ENCODE measurements around the gene DENND1A. TPM values are rescaled to one million over a fixed set of nuclear protein-coding genes. Genes with fewer than 3 reads are reported as not detected.

Gene DENND1A
- total and polyA plus RNA-seq, 2 donors from 2014 or later, result 16.3 to 19.6 TPM

GRCh38 chr9:123418052-123418430 is 511.9 kb downstream of the DENND1A start:
- DNase-seq (peak in 1 of 5 donors; percentile 13), FAIRE-seq (no peak)
- no peak for TF ChIP-seq CTCF (IDR thresholded peaks at IDR 0.05; ENCODE audit: borderline replicate concordance, extremely low read depth, insufficient read depth)
- Histone ChIP-seq H3K9ac (ENCODE audit: low read length in 3 of 3) (no peak overlapping the region), H3K27ac (ENCODE audit: low read depth in 2 of 2, low read length in 2 of 2) (no peak overlapping the region), H3K36me3 (ENCODE audit: control insufficient read depth in 2 of 3, insufficient read depth in 3 of 3, low read length in 3 of 3) (peaks cover 0 to 10% (median 5%) of the 10 kb centered on the region in 3 donors), H3K4me3 (ENCODE audit: low read length in 3 of 3) (no peak overlapping the region), H3K4me1 (ENCODE audit: control insufficient read depth in 2 of 3, insufficient read depth in 2 of 3, low read depth in 1 of 3, low read length in 3 of 3) (peaks cover 0 to 2% (median 0%) of the 10 kb centered on the region in 3 donors), H3K27me3 (ENCODE audit: control insufficient read depth, insufficient read depth, low read length) (no peaks in the 10 kb centered on the region), H3K9me3 (ENCODE audit: control insufficient read depth in 2 of 3, insufficient read depth in 1 of 3, low read length in 3 of 3) (no peaks in the 10 kb centered on the region)
- intact Hi-C loops (cut with DNase I), result no loop called here

GRCh38 chr9:123417289-123418051 is 512.5 kb downstream of the DENND1A start:
- FAIRE-seq (no peak), DNase-seq (peak in 1 of 5 donors; percentile 31)
- H3K27ac ChIP-seq (ENCODE audit: low read depth in 2 of 2, low read length in 2 of 2), result no peak overlapping the region

GRCh38 chr9:123416176-123416575 is 513.8 kb downstream of the DENND1A start:
- TF ChIP-seq CTCF (IDR thresholded peaks at IDR 0.05; ENCODE audit: borderline replicate concordance, extremely low read depth, insufficient read depth), result no peak
- peaks cover 0 to 10% (median 5%) of the 10 kb centered on the region in 3 donors for H3K36me3 ChIP-seq (ENCODE audit: control insufficient read depth in 2 of 3, insufficient read depth in 3 of 3, low read length in 3 of 3)
- no peaks in the 10 kb centered on the region for H3K4me1 ChIP-seq (ENCODE audit: control insufficient read depth in 2 of 3, insufficient read depth in 2 of 3, low read depth in 1 of 3, low read length in 3 of 3)
- H3K4me3 ChIP-seq (ENCODE audit: low read length in 3 of 3), result no peak overlapping the region
- no peak overlapping the region for H3K9ac ChIP-seq (ENCODE audit: low read length in 3 of 3)
- H3K27ac ChIP-seq (ENCODE audit: low read depth in 2 of 2, low read length in 2 of 2), result no peak overlapping the region
- intact Hi-C loops (cut with DNase I), result no loop called here
- DNase-seq (peak in 2 of 5 donors; percentile 52 to 63), FAIRE-seq (no peak)
- no peaks in the 10 kb centered on the region for H3K9me3 ChIP-seq (ENCODE audit: control insufficient read depth in 2 of 3, insufficient read depth in 1 of 3, low read length in 3 of 3)
- H3K27me3 ChIP-seq (ENCODE audit: control insufficient read depth, insufficient read depth, low read length), result no peaks in the 10 kb centered on the region

More at GRCh38 chr9:123417289-123418051, 512.5 kb downstream of the DENND1A start:
- no peaks in the 10 kb centered on the region for H3K9me3 ChIP-seq (ENCODE audit: control insufficient read depth in 2 of 3, insufficient read depth in 1 of 3, low read length in 3 of 3)
- H3K4me1 ChIP-seq (ENCODE audit: control insufficient read depth in 2 of 3, insufficient read depth in 2 of 3, low read depth in 1 of 3, low read length in 3 of 3), result peaks cover 0 to 2% (median 0%) of the 10 kb centered on the region in 3 donors
- no peak overlapping the region for H3K9ac ChIP-seq (ENCODE audit: low read length in 3 of 3)
- no peak overlapping the region for H3K4me3 ChIP-seq (ENCODE audit: low read length in 3 of 3)
- no peaks in the 10 kb centered on the region for H3K27me3 ChIP-seq (ENCODE audit: control insufficient read depth, insufficient read depth, low read length)
- H3K36me3 ChIP-seq (ENCODE audit: control insufficient read depth in 2 of 3, insufficient read depth in 3 of 3, low read length in 3 of 3), result peaks cover 0 to 10% (median 5%) of the 10 kb centered on the region in 3 donors
- intact Hi-C loops (cut with DNase I), result no loop called here
- no peak for TF ChIP-seq CTCF (IDR thresholded peaks at IDR 0.05; ENCODE audit: borderline replicate concordance, extremely low read depth, insufficient read depth)

Data from kidney (tissue), 14 donors.